HG02642 (cell line): ENCODE data around the gene UBAC2.
A peak's percentile ranks its signal among the peaks of the same experiment; 100 is the strongest.
"Not testable (repeated sequence)": the region's sequence is repeated elsewhere in the genome, so short reads cannot be mapped to it uniquely, and the experiment has no call there.

ENCODE experiments used
- ATAC-seq: cut with Tn5 transposase; IDR thresholded peaks from one replicate; pipeline ENCODE4 v1.9.1; 2021; ENCODE audit warnings: mild to moderate bottlenecking; ENCODE audit not compliant: unreplicated experiment, poor library complexity

UBAC2 gene

GRCh38 chr13:99210627-99211026 lies 10.0 kb downstream of the UBAC2 start:
- not testable (repeated sequence) for ATAC-seq

- ATAC-seq, result no peak
Observed at GRCh38 chr13:99211421-99212035, 10.9 kb downstream of the UBAC2 start.

- peak; percentile 74 for ATAC-seq
Observed at GRCh38 chr13:99214232-99214631, 13.6 kb downstream of the UBAC2 start.

GRCh38 chr13:99214731-99215130 lies 14.1 kb downstream of the UBAC2 start:
- ATAC-seq, result no peak

- no peak for ATAC-seq
Observed at GRCh38 chr13:99215184-99215830, 14.7 kb downstream of the UBAC2 start.

- ATAC-seq, result no peak
Observed at GRCh38 chr13:99217461-99218110, 16.9 kb downstream of the UBAC2 start.

- ATAC-seq, result no peak
Observed at GRCh38 chr13:99218126-99218525, 17.5 kb downstream of the UBAC2 start.

- no peak for ATAC-seq
Observed at GRCh38 chr13:99218545-99218944, 17.9 kb downstream of the UBAC2 start.

GRCh38 chr13:99218969-99219368 lies 18.3 kb downstream of the UBAC2 start:
- ATAC-seq, result no peak

GRCh38 chr13:99220199-99220935 lies 19.7 kb downstream of the UBAC2 start:
- ATAC-seq, result no peak

- no peak for ATAC-seq
Observed at GRCh38 chr13:99221567-99222239, 21.0 kb downstream of the UBAC2 start.

GRCh38 chr13:99223587-99223986 lies 22.9 kb downstream of the UBAC2 start:
- ATAC-seq, result no peak

GRCh38 chr13:99224021-99224420 lies 23.4 kb downstream of the UBAC2 start:
- no peak for ATAC-seq

GRCh38 chr13:99225078-99225477 lies 24.4 kb downstream of the UBAC2 start:
- ATAC-seq, result no peak

- ATAC-seq, result no peak
Observed at GRCh38 chr13:99226513-99226912, 25.9 kb downstream of the UBAC2 start.

- ATAC-seq, result no peak
Observed at GRCh38 chr13:99227331-99227900, 26.8 kb downstream of the UBAC2 start.

- ATAC-seq, result no peak
Observed at GRCh38 chr13:99227909-99228688, 27.4 kb downstream of the UBAC2 start.

GRCh38 chr13:99228737-99229691 lies 28.4 kb downstream of the UBAC2 start:
- peak; percentile 89 for ATAC-seq
